ENCODE data around the gene BMP5.
"Not testable (repeated sequence)": the region's sequence is repeated elsewhere in the genome, so short reads cannot be mapped to it uniquely, and the experiment has no call there.

Gene BMP5

GRCh38 chr6:55875400-55875799 lies at the start of gene BMP5:
Gene BMP5 (minus strand): TSS chr6:55875590. CDS start chr6:55874865, 725 bp downstream.
- no peak for DNase-seq (ENCODE audit: low spot score)

- no peak for DNase-seq (ENCODE audit: low spot score)
These were observed 47.0 kb upstream of the BMP5 start for GRCh38 chr6:55922406-55922805.

- no peak for DNase-seq (ENCODE audit: low spot score)
These were observed 44.4 kb upstream of the BMP5 start for GRCh38 chr6:55919716-55920308.

GRCh38 chr6:55918639-55919038 lies 43.2 kb upstream of the BMP5 start:
- DNase-seq (ENCODE audit: low spot score), result no peak

- no peak for DNase-seq (ENCODE audit: low spot score)
These were observed 42.5 kb upstream of the BMP5 start for GRCh38 chr6:55917751-55918415.

- no peak for DNase-seq (ENCODE audit: low spot score)
These were observed 40.8 kb upstream of the BMP5 start for GRCh38 chr6:55916188-55916587.

- no peak for DNase-seq (ENCODE audit: low spot score)
These were observed 38.1 kb upstream of the BMP5 start for GRCh38 chr6:55913228-55914195.

- DNase-seq (ENCODE audit: low spot score), result not testable (repeated sequence)
These were observed 35.1 kb upstream of the BMP5 start for GRCh38 chr6:55910466-55910865.

GRCh38 chr6:55909911-55910310 lies 34.5 kb upstream of the BMP5 start:
- not testable (repeated sequence) for DNase-seq (ENCODE audit: low spot score)

GRCh38 chr6:55902796-55903195 lies 27.4 kb upstream of the BMP5 start:
- no peak for DNase-seq (ENCODE audit: low spot score)

GRCh38 chr6:55901765-55902270 lies 26.4 kb upstream of the BMP5 start:
- DNase-seq (ENCODE audit: low spot score), result no peak

- DNase-seq (ENCODE audit: low spot score), result no peak
These were observed 23.0 kb upstream of the BMP5 start for GRCh38 chr6:55898342-55898741.

- no peak for DNase-seq (ENCODE audit: low spot score)
These were observed 22.0 kb upstream of the BMP5 start for GRCh38 chr6:55897346-55897745.

- no peak for DNase-seq (ENCODE audit: low spot score)
These were observed 20.8 kb upstream of the BMP5 start for GRCh38 chr6:55895972-55896730.

GRCh38 chr6:55892749-55893357 lies 17.5 kb upstream of the BMP5 start:
- DNase-seq (ENCODE audit: low spot score), result no peak

- no peak for DNase-seq (ENCODE audit: low spot score)
These were observed 13.5 kb upstream of the BMP5 start for GRCh38 chr6:55888917-55889316.

- no peak for DNase-seq (ENCODE audit: low spot score)
These were observed 10.9 kb upstream of the BMP5 start for GRCh38 chr6:55886185-55886836.

GRCh38 chr6:55882718-55883569 lies 7.6 kb upstream of the BMP5 start:
- no peak for DNase-seq (ENCODE audit: low spot score)

- DNase-seq (ENCODE audit: low spot score), result no peak
These were observed 1.9 kb upstream of the BMP5 start for GRCh38 chr6:55877283-55877682.

- no peak for DNase-seq (ENCODE audit: low spot score)
These were observed 1.1 kb downstream of the BMP5 start for GRCh38 chr6:55874316-55874715.
